Loucy (cell line): ENCODE results near the gene TMEM17.

ENCODE experiments used
- H2AFZ ChIP-seq: fragments of 200-600 bp; sonication (generic); 2 replicates; pipeline ENCODE4 v1.6.0; 2016; ENCODE audit warnings: antibody characterized with exemption, mild to moderate bottlenecking, low read length, moderate library complexity
- H3F3A ChIP-seq: fragments of 200-600 bp; 2 replicates; pipeline ENCODE4 v1.6.0; 2016; ENCODE audit warnings: antibody characterized with exemption, low read depth, mild to moderate bottlenecking
- H3K27me3 ChIP-seq: fragments of 200-600 bp; sonication (generic); 2 replicates; pipeline ENCODE4 v1.6.1; 2014; ENCODE audit warnings: low read length, mild to moderate bottlenecking; ENCODE audit not compliant: insufficient read depth, poor library complexity, severe bottlenecking
- H3K36me3 ChIP-seq: fragments of 200-600 bp; sonication (generic); 2 replicates; pipeline ENCODE4 v1.6.1; 2016; ENCODE audit warnings: low read length; ENCODE audit not compliant: insufficient read depth
- H3K4me1 ChIP-seq: fragments of 200-600 bp; sonication (generic); 2 replicates; pipeline ENCODE4 v1.5.1; 2014; ENCODE audit warnings: low read length, mild to moderate bottlenecking; ENCODE audit not compliant: insufficient read depth, poor library complexity, severe bottlenecking
- H3K4me2 ChIP-seq: fragments of 200-600 bp; sonication (generic); 2 replicates; pipeline ENCODE4 v1.6.0; 2014; ENCODE audit warnings: antibody characterized with exemption, low read length, low read depth, mild to moderate bottlenecking; ENCODE audit not compliant: poor library complexity, severe bottlenecking
- H3K4me3 ChIP-seq: fragments of 200-600 bp; sonication (generic); 2 replicates; pipeline ENCODE4 v1.5.1; 2014; ENCODE audit warnings: low read length, mild to moderate bottlenecking, mixed read lengths; ENCODE audit not compliant: poor library complexity, severe bottlenecking
- H3K79me2 ChIP-seq: fragments of 200-600 bp; sonication (generic); 2 replicates; pipeline ENCODE4 v1.6.1; 2014; ENCODE audit warnings: low read length; ENCODE audit not compliant: insufficient read depth
- H3K9ac ChIP-seq: fragments of 200-600 bp; sonication (generic); 2 replicates; pipeline ENCODE4 v1.6.0; 2014; ENCODE audit warnings: mild to moderate bottlenecking, low read depth, low read length, moderate library complexity; ENCODE audit not compliant: poor library complexity, severe bottlenecking
- H3K9me2 ChIP-seq: fragments of 200-600 bp; sonication (generic); replicated peaks from 2 replicates; pipeline ENCODE4 v1.6.1; 2016; ENCODE audit warnings: low read depth, low read length, mixed read lengths
- H3K9me3 ChIP-seq: fragments of 200-600 bp; sonication (generic); 2 replicates; pipeline ENCODE4 v1.6.1; 2014; ENCODE audit warnings: mild to moderate bottlenecking, antibody characterized with exemption, low read length, low read depth; ENCODE audit not compliant: insufficient read depth
- H4K20me1 ChIP-seq: fragments of 200-600 bp; sonication (generic); 2 replicates; pipeline ENCODE4 v1.6.0; 2014; ENCODE audit warnings: antibody characterized with exemption, low read length, mild to moderate bottlenecking; ENCODE audit not compliant: insufficient read depth, poor library complexity, severe bottlenecking
- CTCF ChIP-seq: fragments of 200-600 bp; sonication (generic); conservative IDR thresholded peaks from 2 replicates; pipeline ENCODE4 v1.5.1; 2014; ENCODE audit warnings: mild to moderate bottlenecking, antibody characterized with exemption, low read length
- EZH2phosphoT487 ChIP-seq: fragments of 200-600 bp; IDR thresholded peaks from 2 replicates; pipeline ENCODE4 v1.6.1; 2018; ENCODE audit warnings: antibody characterized with exemption, mild to moderate bottlenecking, moderate library complexity, borderline replicate concordance

TMEM17 gene

GRCh38 chr2:62458671-62459081 is 47.3 kb downstream of the TMEM17 start:
- Histone ChIP-seq H4K20me1 (no peaks in the 10 kb centered on the region), H2AFZ (no peak overlapping the region), H3K9ac (no peak overlapping the region), H3F3A (no peaks in the 10 kb centered on the region), H3K36me3 (no peaks in the 10 kb centered on the region), H3K27me3 (no peaks in the 10 kb centered on the region), H3K9me3 (no peaks in the 10 kb centered on the region), H3K4me2 (no peak overlapping the region), H3K79me2 (no peaks in the 10 kb centered on the region), H3K4me1 (no peaks in the 10 kb centered on the region), H3K9me2 (no peaks in the 10 kb centered on the region), H3K4me3 (no peak overlapping the region)
- TF ChIP-seq CTCF: no peak
- no peak for TF ChIP-seq EZH2phosphoT487

GRCh38 chr2:62458206-62458641 is 47.8 kb downstream of the TMEM17 start:
- Histone ChIP-seq H3K4me2 (no peak overlapping the region), H3K79me2 (no peaks in the 10 kb centered on the region), H3K27me3 (no peaks in the 10 kb centered on the region), H3K36me3 (no peaks in the 10 kb centered on the region), H3K9me3 (no peaks in the 10 kb centered on the region), H3K9ac (no peak overlapping the region), H4K20me1 (no peaks in the 10 kb centered on the region), H3K4me3 (no peak overlapping the region), H3F3A (no peaks in the 10 kb centered on the region), H3K4me1 (no peaks in the 10 kb centered on the region), H2AFZ (no peak overlapping the region), H3K9me2 (no peaks in the 10 kb centered on the region)
- TF ChIP-seq CTCF (no peak), EZH2phosphoT487 (no peak)

- Histone ChIP-seq H2AFZ (peak overlapping the region; percentile 85), H3K27me3 (no peaks in the 10 kb centered on the region), H3K4me2 (peak overlapping the region; percentile 88), H3F3A (no peaks in the 10 kb centered on the region), H3K4me1 (no peaks in the 10 kb centered on the region), H3K79me2 (no peaks in the 10 kb centered on the region), H3K9me3 (no peaks in the 10 kb centered on the region), H3K36me3 (no peaks in the 10 kb centered on the region), H4K20me1 (no peaks in the 10 kb centered on the region), H3K9me2 (no peaks in the 10 kb centered on the region), H3K4me3 (peak overlapping the region; percentile 72), H3K9ac (peak overlapping the region; percentile 60)
- TF ChIP-seq EZH2phosphoT487 (no peak), CTCF (no peak)
Measured at GRCh38 chr2:62457556-62457955, 48.4 kb downstream of the TMEM17 start.
